ENCODE results near the gene ZBTB47.

Gene ZBTB47

DNA sequence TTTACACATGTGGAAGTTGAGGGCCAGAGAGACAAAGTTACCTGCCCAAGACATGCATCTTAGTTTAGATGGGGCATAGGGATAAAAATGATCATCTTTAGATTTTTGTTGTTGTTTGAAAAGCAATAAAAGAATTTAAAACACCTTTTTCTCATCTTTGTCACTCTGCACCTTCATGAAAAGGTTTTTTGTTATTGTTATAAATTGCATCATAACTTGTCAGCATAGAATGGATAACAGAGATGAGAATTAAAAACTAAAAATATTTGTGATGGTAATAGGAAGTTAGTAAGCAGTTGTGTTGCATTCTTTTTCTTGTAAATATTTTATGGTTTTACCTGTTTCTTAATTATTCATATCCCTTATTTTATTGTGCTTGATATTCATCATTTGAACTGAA is 13.4 kb upstream of the ZBTB47 start:
- TF ChIP-seq, protein P1, sequence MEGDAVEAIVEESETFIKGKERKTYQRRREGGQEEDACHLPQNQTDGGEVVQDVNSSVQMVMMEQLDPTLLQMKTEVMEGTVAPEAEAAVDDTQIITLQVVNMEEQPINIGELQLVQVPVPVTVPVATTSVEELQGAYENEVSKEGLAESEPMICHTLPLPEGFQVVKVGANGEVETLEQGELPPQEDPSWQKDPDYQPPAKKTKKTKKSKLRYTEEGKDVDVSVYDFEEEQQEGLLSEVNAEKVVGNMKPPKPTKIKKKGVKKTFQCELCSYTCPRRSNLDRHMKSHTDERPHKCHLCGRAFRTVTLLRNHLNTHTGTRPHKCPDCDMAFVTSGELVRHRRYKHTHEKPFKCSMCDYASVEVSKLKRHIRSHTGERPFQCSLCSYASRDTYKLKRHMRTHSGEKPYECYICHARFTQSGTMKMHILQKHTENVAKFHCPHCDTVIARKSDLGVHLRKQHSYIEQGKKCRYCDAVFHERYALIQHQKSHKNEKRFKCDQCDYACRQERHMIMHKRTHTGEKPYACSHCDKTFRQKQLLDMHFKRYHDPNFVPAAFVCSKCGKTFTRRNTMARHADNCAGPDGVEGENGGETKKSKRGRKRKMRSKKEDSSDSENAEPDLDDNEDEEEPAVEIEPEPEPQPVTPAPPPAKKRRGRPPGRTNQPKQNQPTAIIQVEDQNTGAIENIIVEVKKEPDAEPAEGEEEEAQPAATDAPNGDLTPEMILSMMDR (IDR thresholded peaks at IDR 0.05; ENCODE audit: insufficient read depth, missing control alignments) = no peak
- DNase-seq (ENCODE audit: insufficient read length, low spot score) = no peak
- FAIRE-seq = no peak

DNA sequence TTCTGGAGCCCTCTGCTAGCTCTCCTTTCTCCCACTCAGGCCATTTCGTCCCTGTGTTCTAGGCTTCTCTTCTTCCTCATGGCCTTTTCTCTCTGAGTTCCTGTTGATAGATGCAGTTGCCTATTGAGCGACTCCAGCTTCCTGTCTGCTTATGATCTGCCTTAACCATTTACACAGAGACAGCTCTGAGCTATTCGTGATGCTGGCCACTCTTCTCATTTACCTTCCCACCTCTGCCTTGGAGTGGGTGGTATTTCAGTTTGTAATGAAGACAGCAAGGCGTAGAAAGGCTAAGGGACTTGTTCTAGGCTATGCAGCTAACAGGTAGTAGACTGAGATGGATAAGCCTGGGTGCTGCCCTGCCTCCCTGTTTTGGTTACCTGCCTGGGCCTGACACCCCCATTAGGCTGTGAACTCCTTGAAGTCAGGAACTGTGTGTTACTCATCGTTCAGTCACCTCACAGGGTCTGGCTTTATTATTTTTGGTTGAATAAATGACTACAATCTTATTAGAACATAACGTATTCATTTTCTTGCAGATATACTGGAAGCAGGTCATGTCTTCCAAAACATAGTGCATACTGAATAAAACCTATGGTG is 12.6 kb upstream of the ZBTB47 start:
- FAIRE-seq (no peak), DNase-seq (ENCODE audit: insufficient read length, low spot score) (no peak)
- TF ChIP-seq, protein P1 (IDR thresholded peaks at IDR 0.05; ENCODE audit: insufficient read depth, missing control alignments) = no peak

DNA sequence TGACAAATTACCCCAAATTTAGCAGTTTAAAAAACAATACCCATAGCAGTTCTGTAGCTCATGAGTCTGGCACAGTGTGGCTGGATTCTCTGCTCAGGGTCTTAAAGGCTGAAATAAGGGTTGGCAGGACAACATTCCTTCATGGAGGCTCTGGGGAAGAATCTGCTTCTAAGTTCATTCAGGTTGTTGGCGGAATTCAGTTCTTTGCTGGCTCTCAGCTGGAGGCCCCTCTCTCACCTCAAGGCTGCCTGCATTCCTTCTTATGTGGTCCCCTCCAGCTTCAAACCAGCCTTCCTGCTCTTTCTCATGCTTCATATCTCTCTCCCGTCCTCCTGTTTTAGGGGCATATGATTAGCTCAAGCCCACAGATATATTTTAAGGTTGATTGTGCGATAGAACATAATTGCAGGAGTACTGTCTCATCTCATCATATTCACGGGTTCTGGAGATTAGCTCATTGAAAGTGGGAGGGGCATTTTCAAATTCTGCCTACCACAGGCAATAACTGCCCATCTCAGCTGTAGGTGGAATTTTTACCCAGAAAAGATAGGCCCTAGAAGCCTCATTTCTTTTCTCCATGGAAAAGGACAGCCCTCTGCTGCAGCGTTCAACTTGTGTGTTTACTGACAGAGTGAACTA is 5.6 kb upstream of the ZBTB47 start:
- TF ChIP-seq, protein P1 (IDR thresholded peaks at IDR 0.05; ENCODE audit: insufficient read depth, missing control alignments) = no peak
- FAIRE-seq (no peak), DNase-seq (ENCODE audit: insufficient read length, low spot score) (no peak)

DNA sequence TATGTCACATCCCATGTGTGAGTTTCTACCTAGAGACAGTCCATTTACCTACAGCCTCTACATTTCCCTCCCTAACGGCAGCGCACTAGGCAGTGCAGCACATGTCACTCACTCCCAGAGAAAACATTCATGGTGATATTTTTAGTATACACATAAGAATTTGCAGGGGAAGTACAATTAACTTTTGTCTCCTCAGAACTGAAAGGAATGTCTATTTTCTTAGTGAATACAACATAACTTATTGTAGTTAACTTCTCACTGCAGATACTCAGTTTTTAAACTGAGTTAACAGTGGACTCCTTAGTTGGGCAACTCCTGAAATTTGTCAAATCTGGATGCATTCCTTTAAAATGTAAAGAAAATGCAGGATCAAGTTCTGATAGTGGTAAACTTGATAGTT is 4.5 kb upstream of the ZBTB47 start:
- TF ChIP-seq, protein P1 (IDR thresholded peaks at IDR 0.05; ENCODE audit: insufficient read depth, missing control alignments) = no peak
- no peak for DNase-seq (ENCODE audit: insufficient read length, low spot score)
- FAIRE-seq = no peak

DNA sequence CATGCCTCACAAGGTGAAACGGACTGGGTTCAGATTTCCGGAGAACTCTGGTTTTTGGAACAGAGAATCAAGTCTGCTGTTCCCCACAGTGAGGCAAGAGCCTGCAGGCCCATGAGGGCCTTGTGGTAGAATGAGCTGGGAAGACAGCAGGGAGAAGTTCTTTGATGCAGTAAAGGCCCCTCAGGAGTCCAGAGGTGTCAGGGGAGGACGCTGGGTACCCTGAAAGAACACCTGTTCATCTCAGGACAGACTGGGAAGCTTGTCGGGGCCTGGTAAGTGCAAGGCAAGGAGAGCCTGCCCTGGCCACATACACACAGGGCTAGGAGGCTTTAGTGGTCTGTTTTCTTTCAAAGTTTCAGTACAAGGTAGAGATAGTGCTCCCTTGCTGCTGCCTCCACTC is 3.7 kb upstream of the ZBTB47 start:
- no peak for FAIRE-seq
- DNase-seq (ENCODE audit: insufficient read length, low spot score) = no peak
- TF ChIP-seq, protein P1 (IDR thresholded peaks at IDR 0.05; ENCODE audit: insufficient read depth, missing control alignments) = no peak

DNA sequence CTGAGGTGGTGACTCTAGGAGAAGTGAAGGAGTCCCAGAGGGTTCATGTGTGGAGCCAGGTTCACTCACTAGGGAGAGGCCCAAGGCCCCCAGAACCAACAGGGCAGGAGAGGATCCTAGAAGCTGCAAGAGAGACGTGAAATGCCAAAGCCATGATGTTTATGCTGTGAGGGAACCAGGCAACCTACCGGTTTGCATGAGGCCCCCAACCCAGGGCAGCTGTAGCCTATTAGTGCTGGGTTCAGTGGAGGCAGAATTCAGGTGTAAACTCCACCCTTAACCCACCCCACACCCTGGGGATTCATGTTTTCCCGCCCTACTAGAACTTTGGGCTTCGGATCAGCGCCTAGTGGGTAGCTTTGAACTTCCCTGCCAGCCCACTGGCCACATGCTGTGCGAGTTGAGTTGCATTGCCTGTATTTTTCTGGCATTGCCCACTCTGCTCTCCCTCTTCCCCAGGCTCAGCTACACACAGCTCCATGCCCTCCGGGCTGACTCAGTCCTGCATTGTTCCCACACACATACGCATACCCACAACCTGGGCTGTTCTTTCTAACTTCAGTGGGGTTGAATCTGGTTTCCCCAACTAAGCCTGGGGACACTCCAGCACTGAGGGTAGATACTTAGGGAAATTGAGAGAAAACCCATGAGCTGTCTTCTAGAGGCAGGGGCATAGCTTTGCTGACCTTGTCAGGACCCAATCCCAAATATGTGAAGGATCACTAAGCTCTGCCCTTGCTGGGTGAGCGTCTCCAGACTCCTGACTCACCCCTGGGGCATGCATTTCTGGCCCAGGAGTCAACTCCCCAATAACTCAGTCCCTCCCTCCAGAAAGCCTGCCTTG is 2.0 kb upstream of the ZBTB47 start:
- FAIRE-seq (no peak), DNase-seq (ENCODE audit: insufficient read length, low spot score) (no peak)
- TF ChIP-seq, protein P1 (IDR thresholded peaks at IDR 0.05; ENCODE audit: insufficient read depth, missing control alignments) = no peak

DNA sequence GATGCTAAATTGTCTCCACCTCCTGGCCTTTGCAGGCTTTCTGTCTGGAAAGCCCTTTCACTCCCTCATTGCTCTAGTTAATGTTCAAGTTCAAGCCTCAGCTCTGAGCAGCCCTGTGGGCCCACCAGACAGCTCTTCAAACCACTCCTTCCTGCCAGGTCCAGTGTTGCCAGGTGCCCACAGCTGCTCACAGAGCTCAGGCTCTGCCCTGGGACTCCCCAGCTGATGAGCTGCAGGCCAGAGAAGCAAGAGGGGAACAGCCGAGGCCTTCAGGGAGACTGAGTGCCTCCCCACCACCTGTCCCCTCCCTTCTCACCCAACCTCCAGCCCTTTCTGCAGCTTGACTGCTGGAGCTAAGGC is 1.3 kb upstream of the ZBTB47 start:
- DNase-seq (ENCODE audit: insufficient read length, low spot score) (no peak), FAIRE-seq (no peak)
- TF ChIP-seq, protein P1 (IDR thresholded peaks at IDR 0.05; ENCODE audit: insufficient read depth, missing control alignments) = no peak
